IMR-90 (cell line): ENCODE results near the gene LTO1. TPM values are rescaled to one million over a fixed set of nuclear protein-coding genes. Genes with fewer than 3 reads are reported as not detected.

Experiments
- ATAC-seq: fragments of 200-7000 bp; cut with Tn5 transposase; 2 replicates; pipeline ENCODE4 v1.9.1; 2020; ENCODE audit warnings: low read depth, mild to moderate bottlenecking, moderate library complexity
- BruUV-seq: library from RNA; stranded (reverse); fragments of 400-500 nt; replicated peaks from 2 replicates; lab custom pipeline; 2021; lab: Mats Ljungman, UMichigan
- CTCF ChIA-PET: fragments of 300-600 bp; formaldehyde crosslinking; extraction: SDS; loops from one replicate; lab custom pipeline; 2021; ENCODE audit warnings: antibody characterized with exemption; lab: Yijun Ruan, JAX
- POLR2A ChIA-PET: fragments of 300-600 bp; sonication (Branson Sonifier 250); formaldehyde crosslinking; loops from one replicate; lab custom pipeline; 2022; ENCODE audit warnings: antibody characterized with exemption; ENCODE audit not compliant: unreplicated experiment; lab: Charles Lee
- DNase-seq: peaks from one replicate; pipeline ENCODE4 v3.0.0; 2013
- H2AFZ ChIP-seq: replicated peaks from 2 replicates; pipeline ENCODE3; 2013; ENCODE audit warnings: low read length, mild to moderate bottlenecking; ENCODE audit not compliant: poor library complexity
- H2AK5ac ChIP-seq: 2 replicates; pipeline ENCODE4 v1.6.1; 2013; ENCODE audit warnings: low read depth, low read length, inconsistent platforms
- H2AK9ac ChIP-seq: replicated peaks from 2 replicates; pipeline ENCODE3; 2013; ENCODE audit warnings: mild to moderate bottlenecking, low read depth, low read length, moderate library complexity; ENCODE audit not compliant: poor library complexity
- H2BK120ac ChIP-seq: 2 replicates; pipeline ENCODE4 v1.6.1; 2013; ENCODE audit warnings: low read depth, low read length, inconsistent platforms
- H2BK15ac ChIP-seq: 3 replicates; pipeline ENCODE4 v1.6.1; 2013; ENCODE audit warnings: low read depth, low read length, inconsistent platforms
- H2BK20ac ChIP-seq: 2 replicates; pipeline ENCODE4 v1.6.1; 2013; ENCODE audit warnings: low read depth, mild to moderate bottlenecking, inconsistent platforms, low read length, moderate library complexity
- H2BK5ac ChIP-seq: 2 replicates; pipeline ENCODE4 v1.6.1; 2013; ENCODE audit warnings: mild to moderate bottlenecking, low read depth, low read length, inconsistent platforms; ENCODE audit not compliant: poor library complexity, severe bottlenecking
- H3K14ac ChIP-seq: replicated peaks from 2 replicates; pipeline ENCODE4 v1.6.1; 2013; ENCODE audit warnings: low read depth, low read length, inconsistent platforms
- H3K18ac ChIP-seq: 2 replicates; pipeline ENCODE4 v1.6.1; 2013; ENCODE audit warnings: low read depth, low read length, control low read depth
- H3K23ac ChIP-seq: 2 replicates; pipeline ENCODE4 v1.6.1; 2013; ENCODE audit warnings: low read depth, low read length, inconsistent platforms
- H3K27ac ChIP-seq: 2 replicates; pipeline ENCODE4 v1.5.1; 2013; ENCODE audit warnings: mild to moderate bottlenecking, control low read depth, low read length; ENCODE audit not compliant: insufficient read depth
- H3K27me3 ChIP-seq: 2 replicates; pipeline ENCODE4 v1.6.1; 2013; ENCODE audit warnings: low read length; ENCODE audit not compliant: control insufficient read depth, insufficient read depth
- H3K36me3 ChIP-seq: 2 replicates; pipeline ENCODE4 v1.6.1; 2013; ENCODE audit warnings: low read length, mixed read lengths; ENCODE audit not compliant: control insufficient read depth, insufficient read depth
- H3K4ac ChIP-seq: 2 replicates; pipeline ENCODE4 v1.6.1; 2013; ENCODE audit warnings: low read depth, low read length, inconsistent platforms
- H3K4me1 ChIP-seq: 2 replicates; pipeline ENCODE4 v1.6.1; 2013; ENCODE audit warnings: low read length, mixed read lengths; ENCODE audit not compliant: control insufficient read depth, insufficient read depth
- H3K4me2 ChIP-seq: 2 replicates; pipeline ENCODE4 v1.6.1; 2013; ENCODE audit warnings: low read depth, mild to moderate bottlenecking, control low read depth, low read length, moderate library complexity
- H3K4me3 ChIP-seq: 2 replicates; pipeline ENCODE4 v1.5.1; 2013; ENCODE audit warnings: low read depth, mild to moderate bottlenecking, control low read depth, low read length, moderate library complexity; ENCODE audit not compliant: insufficient read depth
- H3K56ac ChIP-seq: 2 replicates; pipeline ENCODE4 v1.6.1; 2013; ENCODE audit warnings: low read length, inconsistent platforms; ENCODE audit not compliant: insufficient read depth; ENCODE audit errors: extremely low read depth
- H3K79me1 ChIP-seq, 2 experiments: 2 replicates each; pipeline ENCODE4 v1.6.1; 2013; ENCODE audit warnings: low read length in 2 of 2, inconsistent platforms in 1 of 2, low read depth in 1 of 2
- H3K9ac ChIP-seq: 2 replicates; pipeline ENCODE4 v1.6.1; 2013; ENCODE audit warnings: low read depth, low read length, control low read depth
- H3K9me1 ChIP-seq: 2 replicates; pipeline ENCODE4 v1.6.1; 2013; ENCODE audit warnings: low read length, inconsistent platforms; ENCODE audit not compliant: insufficient read depth
- H3K9me3 ChIP-seq: 2 replicates; pipeline ENCODE4 v1.6.1; 2013; ENCODE audit warnings: low read length; ENCODE audit not compliant: control insufficient read depth, insufficient read depth
- H4K20me1 ChIP-seq: 2 replicates; pipeline ENCODE4 v1.6.1; 2013; ENCODE audit warnings: low read length, inconsistent platforms; ENCODE audit not compliant: insufficient read depth
- H4K5ac ChIP-seq: 2 replicates; pipeline ENCODE4 v1.6.1; 2013; ENCODE audit warnings: mild to moderate bottlenecking, low read depth, low read length, control low read depth
- H4K8ac ChIP-seq, 2 experiments: 2 replicates each; pipeline ENCODE4 v1.6.1; 2013; ENCODE audit warnings: low read depth in 2 of 2, low read length in 2 of 2, control low read depth in 1 of 2, inconsistent platforms in 1 of 2
- H4K91ac ChIP-seq: 2 replicates; pipeline ENCODE4 v1.6.1; 2013; ENCODE audit warnings: low read depth, low read length, inconsistent platforms; ENCODE audit not compliant: insufficient read depth
- BHLHE40 ChIP-seq: fragments of 150-350 bp; IDR thresholded peaks from 2 replicates; pipeline ENCODE4 v1.6.1; 2016; ENCODE audit warnings: mild to moderate bottlenecking, low read depth, low read length
- CEBPB ChIP-seq: IDR thresholded peaks from 2 replicates; pipeline ENCODE4 v1.6.1; 2012; ENCODE audit warnings: low read depth, low read length, improper control_type of control experiment
- CHD1 ChIP-seq: IDR thresholded peaks from 2 replicates; pipeline ENCODE4 v1.6.1; 2012; ENCODE audit warnings: low read depth, low read length, improper control_type of control experiment
- CTCF ChIP-seq: conservative IDR thresholded peaks from 2 replicates; pipeline ENCODE4 v1.5.1; 2012; ENCODE audit warnings: mild to moderate bottlenecking, low read depth, low read length, improper control_type of control experiment
- FOS ChIP-seq: fragments of 150-350 bp; IDR thresholded peaks from 2 replicates; pipeline ENCODE4 v1.6.1; 2016; ENCODE audit warnings: low read depth, low read length
- MXI1 ChIP-seq: IDR thresholded peaks from 2 replicates; pipeline ENCODE4 v1.6.1; 2012; ENCODE audit warnings: low read depth, mild to moderate bottlenecking, low read length, moderate library complexity, borderline replicate concordance
- NFE2L2 ChIP-seq: fragments of 150-350 bp; IDR thresholded peaks from 2 replicates; pipeline ENCODE4 v1.6.1; 2016; ENCODE audit warnings: low read depth, mild to moderate bottlenecking, low read length
- POLR2A ChIP-seq: IDR thresholded peaks from 2 replicates; pipeline ENCODE4 v1.6.1; 2012; ENCODE audit warnings: mild to moderate bottlenecking, low read depth, low read length
- RAD21 ChIP-seq: IDR thresholded peaks from 2 replicates; pipeline ENCODE4 v1.6.1; 2012; ENCODE audit warnings: low read length, improper control_type of control experiment
- RCOR1 ChIP-seq: IDR thresholded peaks from 2 replicates; pipeline ENCODE4 v1.6.1; 2012; ENCODE audit warnings: mild to moderate bottlenecking, low read length, improper control_type of control experiment; ENCODE audit not compliant: insufficient replicate concordance
- RFX5 ChIP-seq: IDR thresholded peaks from 2 replicates; pipeline ENCODE4 v1.8.0; 2012; ENCODE audit warnings: low read depth, mild to moderate bottlenecking, low read length, moderate library complexity
- SMC3 ChIP-seq: fragments of 150-350 bp; IDR thresholded peaks from 2 replicates; pipeline ENCODE4 v1.6.1; 2016; ENCODE audit warnings: low read depth, mild to moderate bottlenecking, antibody characterized with exemption, low read length, moderate library complexity
- WGBS, 2 experiments: methylation state at CpG; one replicate each; pipeline versions ENCODE4 v1.1.5 to v1.1.7; 2013; ENCODE audit warnings: missing lambda C conversion rate in 2 of 2; ENCODE audit not compliant: insufficient read length in 1 of 2; ENCODE audit errors: extremely low coverage in 2 of 2; 5-methylcytosine and 5-hydroxymethylcytosine counted together
- dilution Hi-C: fragments of 300-500 bp; cut with HindIII; formaldehyde crosslinking; loops from one replicate; pipeline ENCODE4 v1.14.3; 2018; ENCODE audit warnings: low sequenced_read_pairs; ENCODE audit not compliant: unreplicated experiment
- in situ Hi-C: fragments of 300-500 bp; cut with MboI; formaldehyde crosslinking; loops from 3 replicates; pipeline ENCODE4 v1.14.3; 2019; ENCODE audit warnings: low sequenced_read_pairs, inconsistent platforms, mixed read lengths
- intact Hi-C: fragments of 100-400 bp; cut with micrococcal nuclease; formaldehyde crosslinking; loops from 2 replicates; pipeline ENCODE4 v1.10.0; 2022
- polyA plus RNA-seq, 3 experiments: library from polyadenylated mRNA; depleted of rRNA; stranded (reverse); fragments of >200 nt; gene quantifications; 2 replicates each; pipeline ENCODE4 v1.2.3, GENCODE V29; 2012; ENCODE audit warnings: low replicate concordance in 1 of 3
- total RNA-seq: library from RNA; depleted of rRNA; stranded (reverse); fragments of >200 nt; gene quantifications from 2 replicates; pipeline ENCODE4 v1.2.3, GENCODE V29; 2012
- TF ChIP-seq, protein P1 (sequence below): fragments of 150-350 bp; IDR thresholded peaks from 2 replicates; pipeline ENCODE4 v1.6.1; 2016; ENCODE audit warnings: low read depth, mild to moderate bottlenecking, low read length, moderate library complexity, borderline replicate concordance

LTO1 gene
- total and polyA plus RNA-seq, 2 of the 4 experiments (the other 2 are of a cell fraction) = 8.2 to 23.5 TPM

DNA sequence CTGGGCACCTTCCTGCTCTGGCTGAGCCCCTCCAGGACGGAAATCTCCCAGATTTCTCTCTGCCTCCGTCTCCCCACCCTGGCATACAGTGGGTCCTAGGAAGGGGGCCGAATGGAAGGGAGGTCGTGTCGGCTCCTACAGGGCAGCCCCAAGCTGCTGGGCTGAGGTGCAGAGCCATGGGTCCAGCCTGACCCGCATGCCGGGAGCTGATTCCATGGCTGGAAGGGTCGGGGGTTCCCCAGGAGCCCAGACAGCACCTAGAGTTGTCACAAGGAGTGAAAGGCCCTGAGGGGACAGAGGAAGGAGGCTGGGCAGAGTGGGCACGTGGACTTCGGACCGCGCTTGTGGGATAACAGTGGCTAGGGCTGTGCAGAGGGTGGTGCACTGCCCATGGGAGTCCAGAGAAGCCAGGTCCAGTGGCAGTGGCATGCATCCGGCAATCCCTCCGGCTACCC lies 17.7 kb downstream of the LTO1 start:
- Histone ChIP-seq H2BK5ac (no peak overlapping the region), H3K23ac (no peak overlapping the region), H3K27me3 (no peaks in the 10 kb centered on the region), H3K4me1 (peaks cover 13% of the 10 kb centered on the region; the same call in 1 of the 2 replicates), H3K9me3 (no peaks in the 10 kb centered on the region), H3K27ac (no peak overlapping the region), H2AK9ac (peak overlapping the region; percentile 46), H3K9me1 (no peaks in the 10 kb centered on the region), H2BK15ac (no peak overlapping the region), H3K4me3 (no peak overlapping the region), H2BK20ac (no peak overlapping the region), H3K4me2 (no peak overlapping the region), H2BK120ac (no peak overlapping the region), H4K8ac (no peak overlapping the region), H3K9ac (no peak overlapping the region), H4K5ac (no peak overlapping the region), H4K91ac (no peak overlapping the region), H2AFZ (no peak overlapping the region), H4K20me1 (peaks cover 39% of the 10 kb centered on the region), H3K18ac (no peak overlapping the region), H3K56ac (no peak overlapping the region), H3K36me3 (peaks cover 17% of the 10 kb centered on the region), H3K4ac (peak overlapping the region; percentile 4; the same call in 1 of the 2 replicates), H3K79me1 (peaks cover 0 to 5% of the 10 kb centered on the region in 2 experiments; a peak in 1 of 4 replicates), H2AK5ac (no peak overlapping the region), H3K14ac (no peak overlapping the region)
- CTCF ChIA-PET = no interaction called here
- 83% methylated on average over 6 of the region's 14 CpGs; no CpG with 5 or more reads in 1 of the 2 experiments for WGBS, 2 experiments
- ATAC-seq (no peak), DNase-seq (no peak)
- in situ Hi-C loops = loop anchor here (25.0 kb wide), 2 partner anchors 720 to 1045 kb away; no protein-coding TSS in a partner anchor
- BruUV-seq = no TSS peak
- dilution Hi-C loops = no loop called here
- intact Hi-C loops = no loop called here
- TF ChIP-seq POLR2A (no peak), CEBPB (no peak), CHD1 (no peak), FOS (no peak), RCOR1 (no peak), RAD21 (no peak), BHLHE40 (no peak), CTCF (no peak), SMC3 (no peak), RFX5 (no peak), MXI1 (no peak), NFE2L2 (no peak)
- TF ChIP-seq, protein P1, sequence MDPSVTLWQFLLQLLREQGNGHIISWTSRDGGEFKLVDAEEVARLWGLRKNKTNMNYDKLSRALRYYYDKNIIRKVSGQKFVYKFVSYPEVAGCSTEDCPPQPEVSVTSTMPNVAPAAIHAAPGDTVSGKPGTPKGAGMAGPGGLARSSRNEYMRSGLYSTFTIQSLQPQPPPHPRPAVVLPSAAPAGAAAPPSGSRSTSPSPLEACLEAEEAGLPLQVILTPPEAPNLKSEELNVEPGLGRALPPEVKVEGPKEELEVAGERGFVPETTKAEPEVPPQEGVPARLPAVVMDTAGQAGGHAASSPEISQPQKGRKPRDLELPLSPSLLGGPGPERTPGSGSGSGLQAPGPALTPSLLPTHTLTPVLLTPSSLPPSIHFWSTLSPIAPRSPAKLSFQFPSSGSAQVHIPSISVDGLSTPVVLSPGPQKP = no peak
- POLR2A ChIA-PET = no interaction called here
